Endodermal cell (in vitro differentiated cells): ENCODE data around the gene TPST2. TPM values are rescaled to one million over a fixed set of nuclear protein-coding genes. Genes with fewer than 3 reads are reported as not detected.

Source experiments
- DNase-seq: peaks from one replicate; pipeline ENCODE4 v3.0.0-alpha.2; 2017
- H3K27ac ChIP-seq: 2 replicates; pipeline ENCODE4 v1.5.1; 2013; ENCODE audit warnings: mild to moderate bottlenecking, low read depth, low read length, moderate library complexity
- H3K27me3 ChIP-seq: 2 replicates; pipeline ENCODE4 v1.6.1; 2013; ENCODE audit warnings: mild to moderate bottlenecking, low read length, moderate library complexity; ENCODE audit not compliant: insufficient read depth, control insufficient read depth, poor library complexity, severe bottlenecking
- H3K36me3 ChIP-seq: 2 replicates; pipeline ENCODE4 v1.7.0; 2013; ENCODE audit warnings: mild to moderate bottlenecking, low read length, moderate library complexity; ENCODE audit not compliant: control insufficient read depth, insufficient read depth
- H3K4me1 ChIP-seq: one replicate; pipeline ENCODE4 v1.7.0; 2013; ENCODE audit warnings: low read length; ENCODE audit not compliant: control insufficient read depth, insufficient read depth
- H3K4me3 ChIP-seq: 2 replicates; pipeline ENCODE4 v1.5.1; 2013; ENCODE audit warnings: mild to moderate bottlenecking, low read length, moderate library complexity
- H3K9ac ChIP-seq: 2 replicates; pipeline ENCODE4 v1.6.1; 2013; ENCODE audit warnings: mild to moderate bottlenecking, low read length, moderate library complexity; ENCODE audit not compliant: poor library complexity, severe bottlenecking; ENCODE audit errors: extremely low read depth
- H3K9me3 ChIP-seq: 2 replicates; pipeline ENCODE4 v1.6.1; 2013; ENCODE audit warnings: mild to moderate bottlenecking, low read length, moderate library complexity; ENCODE audit not compliant: control insufficient read depth
- H3K27ac Mint-ChIP-seq: 2 replicates; pipeline ENCODE4 v1.8.0; 2020; ENCODE audit warnings: mixed read lengths
- H3K27me3 Mint-ChIP-seq: 2 replicates; pipeline ENCODE4 v1.8.0; 2021; ENCODE audit warnings: mild to moderate bottlenecking, mixed read lengths; ENCODE audit not compliant: insufficient read depth
- H3K36me3 Mint-ChIP-seq: 2 replicates; pipeline ENCODE4 v1.8.0; 2020; ENCODE audit warnings: low read depth, mixed read lengths
- H3K4me1 Mint-ChIP-seq: 2 replicates; pipeline ENCODE4 v1.8.0; 2020; ENCODE audit warnings: mixed read lengths
- H3K4me3 Mint-ChIP-seq: 2 replicates; pipeline ENCODE4 v1.8.0; 2020; ENCODE audit warnings: mild to moderate bottlenecking, moderate library complexity, mixed read lengths
- H3K9me3 Mint-ChIP-seq: 2 replicates; pipeline ENCODE4 v1.8.0; 2020; ENCODE audit warnings: mild to moderate bottlenecking, mixed read lengths
- WGBS, 2 experiments: methylation state at CpG; one replicate each; pipeline versions ENCODE4 v1.1.5 to v1.1.7; 2013; ENCODE audit warnings: missing lambda C conversion rate in 2 of 2, mixed read lengths in 1 of 2; ENCODE audit not compliant: insufficient coverage in 1 of 2, insufficient read length in 1 of 2; 5-methylcytosine and 5-hydroxymethylcytosine counted together
- total RNA-seq, 2 donors: library from RNA; stranded (reverse); fragmentation: NEBNext Ultra II Directional in 1 of 2; extraction: Animal tissue kit (Norgen Biotek cat#: 25700) in 1 of 2; gene quantifications; 2 replicates in 1 of 2; 3 replicates in 1 of 2; pipeline ENCODE4 v1.2.1, GENCODE V29; 2021
- TF ChIP-seq, protein P1 (sequence below): fragments of 200-600 bp; sonication (generic); conservative IDR thresholded peaks from 2 replicates; pipeline ENCODE4 v1.5.0; 2021; ENCODE audit warnings: antibody characterized with exemption, mild to moderate bottlenecking

TPST2 gene
- total RNA-seq, 2 donors from 2014 or later, result 38.9 to 53.2 TPM

DNA sequence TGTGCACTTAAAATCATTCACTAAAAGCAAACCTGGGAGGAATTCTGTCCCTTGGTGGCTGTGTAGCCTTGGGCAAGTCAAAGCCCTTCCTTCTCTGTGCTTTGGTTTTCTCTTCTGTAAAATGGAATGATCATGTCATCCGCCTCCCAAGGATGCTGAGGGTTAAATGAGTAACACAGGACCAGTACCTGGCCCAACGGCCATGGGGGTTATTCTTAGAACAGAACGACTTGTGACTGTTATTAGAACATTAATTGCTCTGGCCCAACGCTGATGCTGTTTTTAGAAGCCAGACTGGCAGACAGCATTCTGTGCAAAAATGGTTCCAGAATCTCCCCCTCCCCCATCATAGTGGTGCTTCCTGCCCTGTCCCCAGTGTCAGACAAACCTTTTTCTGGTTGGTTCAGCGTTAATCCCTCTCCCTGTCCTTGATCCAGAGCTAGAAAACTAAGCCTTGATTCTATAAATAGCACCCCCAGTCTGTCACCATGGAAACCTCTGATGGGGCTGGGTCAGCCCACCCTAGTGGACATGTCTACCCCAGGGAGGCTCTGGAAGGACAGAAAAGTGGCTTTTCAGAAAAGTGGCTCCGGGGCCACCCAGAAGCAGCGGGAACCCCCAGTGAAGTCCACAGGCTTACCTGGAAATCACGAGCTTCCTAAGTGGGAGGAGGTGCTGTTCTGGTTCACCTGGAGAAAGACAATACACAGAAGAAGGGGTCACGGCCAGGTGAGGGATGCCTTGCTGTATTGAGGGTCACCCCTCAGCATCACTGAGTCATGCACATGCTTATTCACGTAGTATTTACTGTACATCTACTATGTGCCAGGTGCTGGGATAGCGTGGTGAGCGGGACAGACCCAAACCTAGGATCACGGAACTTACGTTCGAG is 62.1 kb downstream of the TPST2 start:
- Histone ChIP-seq H3K9ac (no peak overlapping the region), H3K4me1 (no peaks in the 10 kb centered on the region), H3K36me3 (peaks cover 56% of the 10 kb centered on the region), H3K27me3 (no peaks in the 10 kb centered on the region), H3K9me3 (no peaks in the 10 kb centered on the region), H3K4me3 (no peak overlapping the region), H3K27ac (no peak overlapping the region)
- Mint-ChIP-seq H3K4me3 (no peak overlapping the region), H3K9me3 (no peaks in the 10 kb centered on the region), H3K36me3 (peaks cover 66% of the 10 kb centered on the region), H3K4me1 (peaks cover 4% of the 10 kb centered on the region), H3K27me3 (no peaks in the 10 kb centered on the region), H3K27ac (no peak overlapping the region)
- TF ChIP-seq, protein P1, sequence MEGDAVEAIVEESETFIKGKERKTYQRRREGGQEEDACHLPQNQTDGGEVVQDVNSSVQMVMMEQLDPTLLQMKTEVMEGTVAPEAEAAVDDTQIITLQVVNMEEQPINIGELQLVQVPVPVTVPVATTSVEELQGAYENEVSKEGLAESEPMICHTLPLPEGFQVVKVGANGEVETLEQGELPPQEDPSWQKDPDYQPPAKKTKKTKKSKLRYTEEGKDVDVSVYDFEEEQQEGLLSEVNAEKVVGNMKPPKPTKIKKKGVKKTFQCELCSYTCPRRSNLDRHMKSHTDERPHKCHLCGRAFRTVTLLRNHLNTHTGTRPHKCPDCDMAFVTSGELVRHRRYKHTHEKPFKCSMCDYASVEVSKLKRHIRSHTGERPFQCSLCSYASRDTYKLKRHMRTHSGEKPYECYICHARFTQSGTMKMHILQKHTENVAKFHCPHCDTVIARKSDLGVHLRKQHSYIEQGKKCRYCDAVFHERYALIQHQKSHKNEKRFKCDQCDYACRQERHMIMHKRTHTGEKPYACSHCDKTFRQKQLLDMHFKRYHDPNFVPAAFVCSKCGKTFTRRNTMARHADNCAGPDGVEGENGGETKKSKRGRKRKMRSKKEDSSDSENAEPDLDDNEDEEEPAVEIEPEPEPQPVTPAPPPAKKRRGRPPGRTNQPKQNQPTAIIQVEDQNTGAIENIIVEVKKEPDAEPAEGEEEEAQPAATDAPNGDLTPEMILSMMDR, result no peak
- 94 to 96% methylated on average over 12 to 15 of the region's 15 CpGs for WGBS, 2 experiments
- DNase-seq, result no peak

DNA sequence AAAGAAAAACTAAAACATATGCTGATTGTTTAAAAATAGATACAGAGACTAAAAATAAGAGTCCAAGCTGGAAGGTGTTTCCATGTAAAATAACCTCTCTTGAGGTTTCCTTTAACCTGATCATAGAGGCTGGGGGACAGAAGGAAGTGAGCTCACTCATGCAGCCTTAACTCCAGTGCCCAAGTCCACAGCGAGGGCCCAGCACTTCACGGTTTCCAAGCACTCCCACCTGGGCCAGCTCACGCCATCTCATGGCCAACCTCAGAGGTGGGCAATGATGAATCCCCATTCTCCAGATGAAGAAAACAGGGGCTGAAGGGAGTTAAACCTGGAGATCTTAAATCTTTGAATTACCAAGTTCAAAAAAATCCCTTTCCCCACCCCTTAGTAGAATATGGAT is 62.8 kb downstream of the TPST2 start:
- peaks cover 55% of the 10 kb centered on the region for H3K36me3 ChIP-seq
- no peak overlapping the region for H3K27ac ChIP-seq
- H3K36me3 Mint-ChIP-seq, result peaks cover 66% of the 10 kb centered on the region

DNA sequence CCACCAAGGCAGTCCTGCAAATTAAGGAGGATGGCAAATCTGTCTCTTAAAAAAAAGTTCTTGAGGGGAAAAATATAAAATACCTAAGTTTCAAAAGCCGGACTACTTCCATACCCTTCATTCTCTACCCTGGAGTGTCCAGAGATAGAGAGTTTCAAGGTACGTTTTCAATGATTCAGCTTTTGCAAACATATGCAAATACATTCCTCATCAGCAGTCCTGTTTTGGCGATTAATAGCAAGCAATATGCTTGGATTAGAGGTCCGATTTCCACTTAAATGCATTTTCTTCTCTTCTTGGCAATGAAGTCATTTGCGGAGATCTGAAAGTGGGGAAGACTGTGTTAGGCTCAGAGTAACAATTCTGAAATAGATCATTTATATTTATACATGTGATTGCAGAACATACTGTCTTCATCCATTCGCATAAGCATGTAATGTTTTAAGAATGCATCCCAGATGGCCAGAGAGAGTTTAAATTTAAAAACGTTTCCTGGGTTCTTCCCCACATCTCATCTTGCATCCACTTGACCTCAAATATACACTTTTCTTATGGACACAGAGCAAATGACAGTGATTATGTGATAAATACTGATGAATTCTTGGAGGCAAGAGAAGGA is 63.9 kb downstream of the TPST2 start:
- Histone ChIP-seq H3K36me3 (peaks cover 44% of the 10 kb centered on the region), H3K27me3 (no peaks in the 10 kb centered on the region), H3K9ac (no peak overlapping the region), H3K27ac (no peak overlapping the region), H3K4me1 (no peaks in the 10 kb centered on the region), H3K9me3 (no peaks in the 10 kb centered on the region), H3K4me3 (no peak overlapping the region)
- no peak for DNase-seq
- TF ChIP-seq, protein P1, result no peak
- Mint-ChIP-seq H3K9me3 (no peaks in the 10 kb centered on the region), H3K36me3 (peaks cover 56% of the 10 kb centered on the region), H3K27me3 (no peaks in the 10 kb centered on the region), H3K27ac (no peak overlapping the region), H3K4me3 (no peak overlapping the region), H3K4me1 (no peaks in the 10 kb centered on the region)
- WGBS, 2 experiments, result 91 to 100% methylated on average over 3 to 6 of the region's 7 CpGs

More for the DNA sequence above, 62.8 kb downstream of the TPST2 start:
- H3K4me3 Mint-ChIP-seq, result no peak overlapping the region
- H3K27me3 ChIP-seq, result no peaks in the 10 kb centered on the region
- no peaks in the 10 kb centered on the region for H3K4me1 Mint-ChIP-seq
- H3K27me3 Mint-ChIP-seq, result no peaks in the 10 kb centered on the region
- H3K27ac Mint-ChIP-seq, result no peak overlapping the region
- DNase-seq, result no peak
- 80 to 86% methylated on average over 3 of the region's 3 CpGs for WGBS, 2 experiments
- H3K9me3 ChIP-seq, result no peaks in the 10 kb centered on the region
- H3K4me1 ChIP-seq, result no peaks in the 10 kb centered on the region
- H3K9me3 Mint-ChIP-seq, result no peaks in the 10 kb centered on the region
- H3K9ac ChIP-seq, result no peak overlapping the region
- TF ChIP-seq, protein P1, result no peak
- H3K4me3 ChIP-seq, result no peak overlapping the region
